ENCODE data around the gene INAFM2. TPM values are rescaled to one million over a fixed set of nuclear protein-coding genes. Genes with fewer than 3 reads are reported as not detected.

The INAFM2 gene
- total RNA-seq, 1 experiment from 2014 or later: 8.8 TPM

GRCh38 chr15:40340740-40341400 is 17.4 kb downstream of the INAFM2 start, which contains the start of gene CCDC9B:
Gene CCDC9B, minus strand, starts transcription at chr15:40340939. Its CDS starts 120 bp downstream, at chr15:40340819.
- Histone ChIP-seq H3K27ac (ENCODE audit: low read depth, low read length) (peak within 1 kb of the TSS; percentile 92), H3K27me3 (ENCODE audit: insufficient read depth, low read length) (no peaks in the 10 kb centered on the region), H3K4me2 (ENCODE audit: low read length) (peak within 1 kb of the TSS; percentile 87), H3K9ac (ENCODE audit: low read length) (peak within 1 kb of the TSS; percentile 76), H3K4me3 (replicated peaks in 1 of 2; ENCODE audit: low read depth in 1 of 2, low read length in 2 of 2) (peak within 1 kb of the TSS; percentile 57 to 60), H3K4me1 (ENCODE audit: control insufficient read depth in 1 of 2, insufficient read depth in 2 of 2, low read length in 2 of 2) (peaks cover 41 to 67% of the 10 kb centered on the region in 2 experiments), H3K36me3 (ENCODE audit: control insufficient read depth in 1 of 2, insufficient read depth in 2 of 2, low read length in 2 of 2) (peaks cover 0 to 3% of the 10 kb centered on the region in 2 experiments; a peak in 1 of 4 replicates), H4K20me1 (ENCODE audit: insufficient read depth) (no peaks in the 10 kb centered on the region), H3K79me2 (ENCODE audit: insufficient read depth, low read length) (peaks cover 5% of the 10 kb centered on the region; the same call in 1 of the 2 replicates), H3K9me3 (ENCODE audit: control insufficient read depth in 1 of 2, insufficient read depth in 1 of 2, low read depth in 1 of 2, low read length in 2 of 2) (no peaks in the 10 kb centered on the region), H3K9me2 (ENCODE audit: insufficient read depth) (no peaks in the 10 kb centered on the region), H2AFZ (ENCODE audit: low read depth, low read length, poor library complexity, severe bottlenecking) (no peak within 1 kb of the TSS)
- ATAC-seq (peak; percentile 41), DNase-seq (ENCODE audit: low read depth, low spot score) (peak; percentile 48)
- POLR2A ChIA-PET: interaction anchor here (1.0 to 3.4 kb wide), 6 partner anchors 15 to 62 kb away, joined by 3 to 11 read pairs (median 3); partner anchors contain the start of genes DISP2 and INAFM2
- RAD21 ChIA-PET (ENCODE audit: low non-redundant PET in 1 of 2, low total read pairs in 2 of 2, uncharacterized antibody in 2 of 2, unreplicated experiment in 2 of 2): interaction anchor here (1.3 kb wide), 2 partner anchors 81 kb away, joined by 3 to 7 read pairs; no protein-coding TSS in a partner anchor
- intact Hi-C loops (cut with micrococcal nuclease): loop anchor here (1.0 to 10.0 kb wide), 2 partner anchors 81 to 164 kb away; no protein-coding TSS in a partner anchor
- CTCF ChIA-PET: interaction anchor here (0.6 to 5.2 kb wide), 14 partner anchors 8 to 517 kb away, joined by 3 to 55 read pairs (median 4); partner anchors contain the start of genes INAFM2 and IVD
- TF ChIP-seq ELF1 (IDR thresholded peaks at IDR 0.05; ENCODE audit: borderline replicate concordance, low read depth) (no peak), POLR2AphosphoS5 (IDR thresholded peaks at IDR 0.05; ENCODE audit: low read depth, low read length) (peak; percentile 75), TCF7L2 (IDR thresholded peaks at IDR 0.05; ENCODE audit: borderline replicate concordance, extremely low read depth, insufficient read depth, insufficient read length) (peak; percentile 24), FOSL1 (IDR thresholded peaks at IDR 0.05; ENCODE audit: low read depth) (no peak), ZFX (IDR thresholded peaks at IDR 0.05) (peak; percentile 71), EGR1 (IDR thresholded peaks at IDR 0.05; ENCODE audit: low read depth) (no peak), SIN3A (IDR thresholded peaks at IDR 0.05; ENCODE audit: low read depth) (no peak), YY1 (IDR thresholded peaks at IDR 0.05; ENCODE audit: extremely low read depth, insufficient replicate concordance, low read depth, low read length) (no peak)
- TF ChIP-seq, protein P1, sequence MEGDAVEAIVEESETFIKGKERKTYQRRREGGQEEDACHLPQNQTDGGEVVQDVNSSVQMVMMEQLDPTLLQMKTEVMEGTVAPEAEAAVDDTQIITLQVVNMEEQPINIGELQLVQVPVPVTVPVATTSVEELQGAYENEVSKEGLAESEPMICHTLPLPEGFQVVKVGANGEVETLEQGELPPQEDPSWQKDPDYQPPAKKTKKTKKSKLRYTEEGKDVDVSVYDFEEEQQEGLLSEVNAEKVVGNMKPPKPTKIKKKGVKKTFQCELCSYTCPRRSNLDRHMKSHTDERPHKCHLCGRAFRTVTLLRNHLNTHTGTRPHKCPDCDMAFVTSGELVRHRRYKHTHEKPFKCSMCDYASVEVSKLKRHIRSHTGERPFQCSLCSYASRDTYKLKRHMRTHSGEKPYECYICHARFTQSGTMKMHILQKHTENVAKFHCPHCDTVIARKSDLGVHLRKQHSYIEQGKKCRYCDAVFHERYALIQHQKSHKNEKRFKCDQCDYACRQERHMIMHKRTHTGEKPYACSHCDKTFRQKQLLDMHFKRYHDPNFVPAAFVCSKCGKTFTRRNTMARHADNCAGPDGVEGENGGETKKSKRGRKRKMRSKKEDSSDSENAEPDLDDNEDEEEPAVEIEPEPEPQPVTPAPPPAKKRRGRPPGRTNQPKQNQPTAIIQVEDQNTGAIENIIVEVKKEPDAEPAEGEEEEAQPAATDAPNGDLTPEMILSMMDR (IDR thresholded peaks at IDR 0.05 in 2 of 3, conservative IDR thresholded peaks at IDR 0.05 in 1 of 3; ENCODE audit: borderline replicate concordance in 1 of 3, insufficient read depth in 1 of 3, low read depth in 2 of 3, low read length in 2 of 3): no peak
- BruUV-seq (replicated peaks): no TSS peak

Measured in HCT116 (cell line).